Activated B cell treated with CpG ODN at 0.5 μM for 24 hours (primary cell): ENCODE data around the gene AGPS. TPM values are rescaled to one million over a fixed set of nuclear protein-coding genes. Genes with fewer than 3 reads are reported as not detected.
"Not testable (repeated sequence)": the region's sequence is repeated elsewhere in the genome, so short reads cannot be mapped to it uniquely, and the experiment has no call there.

Experiments
- ATAC-seq: fragments of 200-7000 bp; cut with Tn5 transposase; one replicate; pipeline ENCODE4 v1.10.0; 2021; ENCODE audit warnings: low read depth, mild to moderate bottlenecking, moderate library complexity
- CTCF ChIA-PET: fragments of 350-600 bp; sonication (Branson Sonifier 250); formaldehyde crosslinking; loops from one replicate; lab custom pipeline; 2021; ENCODE audit warnings: antibody characterized with exemption; lab: Charles Lee
- POLR2A ChIA-PET: fragments of 350-600 bp; sonication (Branson Sonifier 250); formaldehyde crosslinking; loops from one replicate; lab custom pipeline; 2021; ENCODE audit warnings: antibody characterized with exemption; lab: Charles Lee
- DNase-seq: peaks from one replicate; pipeline ENCODE4 v3.0.0; 2022
- H3K27ac Mint-ChIP-seq: one replicate; pipeline ENCODE4 v1.8.0; 2020; ENCODE audit warnings: mixed read lengths
- H3K27me3 Mint-ChIP-seq: one replicate; pipeline ENCODE4 v1.8.0; 2021; ENCODE audit warnings: mixed read lengths
- H3K36me3 Mint-ChIP-seq: one replicate; pipeline ENCODE4 v1.8.0; 2021; ENCODE audit warnings: low read depth, mixed read lengths
- H3K4me1 Mint-ChIP-seq: one replicate; pipeline ENCODE4 v1.8.0; 2021; ENCODE audit warnings: mixed read lengths
- H3K4me3 Mint-ChIP-seq: one replicate; pipeline ENCODE4 v1.8.0; 2020; ENCODE audit warnings: mild to moderate bottlenecking, mixed read lengths
- H3K9me3 Mint-ChIP-seq: one replicate; pipeline ENCODE4 v1.8.0; 2020; ENCODE audit warnings: mixed read lengths
- CTCF ChIP-seq: fragments of 200-600 bp; IDR thresholded peaks from one replicate; pipeline ENCODE4 v1.8.0; 2022; ENCODE audit warnings: antibody characterized with exemption, mild to moderate bottlenecking
- intact Hi-C: fragments of 100-400 bp; cut with micrococcal nuclease; formaldehyde crosslinking; loops from one replicate; pipeline ENCODE4 v1.15.1; 2024
- total RNA-seq: library from RNA; stranded (reverse); gene quantifications from 2 replicates; pipeline ENCODE4 v1.2.3, GENCODE V29; 2022

Gene AGPS
- total RNA-seq, 1 donor from 2014 or later = 29.9 TPM

GRCh38 chr2:177429688-177430325 lies 37.2 kb downstream of the AGPS start:
- H3K27me3 Mint-ChIP-seq = no peaks in the 10 kb centered on the region
- ChIA-PET POLR2A (no interaction called here), CTCF (interaction anchor here (1.4 kb wide), 1 partner anchor 14 kb away, joined by 3 read pairs; no protein-coding TSS in a partner anchor)
- H3K27ac Mint-ChIP-seq = no peak overlapping the region
- DNase-seq (no peak), ATAC-seq (no peak)
- no peak overlapping the region for H3K4me3 Mint-ChIP-seq
- peaks cover 12% of the 10 kb centered on the region for H3K4me1 Mint-ChIP-seq
- H3K9me3 Mint-ChIP-seq = peaks cover 42% of the 10 kb centered on the region
- no peak for TF ChIP-seq CTCF
- intact Hi-C loops = no loop called here
- H3K36me3 Mint-ChIP-seq = peaks cover 81% of the 10 kb centered on the region

- Mint-ChIP-seq H3K4me1 (peaks cover 12% of the 10 kb centered on the region), H3K9me3 (peaks cover 42% of the 10 kb centered on the region), H3K36me3 (peaks cover 81% of the 10 kb centered on the region), H3K27ac (no peak overlapping the region), H3K27me3 (no peaks in the 10 kb centered on the region), H3K4me3 (no peak overlapping the region)
- TF ChIP-seq CTCF = no peak
- intact Hi-C loops = no loop called here
- ChIA-PET POLR2A (no interaction called here), CTCF (no interaction called here)
- DNase-seq (no peak), ATAC-seq (no peak)
Measured at GRCh38 chr2:177430411-177430810, 37.8 kb downstream of the AGPS start.

- not testable (repeated sequence) for H3K4me1 Mint-ChIP-seq
Measured at GRCh38 chr2:177431111-177431725, 38.6 kb downstream of the AGPS start.

GRCh38 chr2:177432703-177433102 lies 40.1 kb downstream of the AGPS start:
- no peak overlapping the region for H3K4me3 Mint-ChIP-seq
- no peaks in the 10 kb centered on the region for H3K4me1 Mint-ChIP-seq
- POLR2A ChIA-PET = no interaction called here
- H3K27ac Mint-ChIP-seq = no peak overlapping the region
- CTCF ChIA-PET = no interaction called here
- ATAC-seq = no peak
- peaks cover 71% of the 10 kb centered on the region for H3K36me3 Mint-ChIP-seq
- no peak for TF ChIP-seq CTCF
- H3K27me3 Mint-ChIP-seq = no peaks in the 10 kb centered on the region
- DNase-seq = no peak
- intact Hi-C loops = no loop called here
- H3K9me3 Mint-ChIP-seq = peaks cover 29% of the 10 kb centered on the region

More at GRCh38 chr2:177431111-177431725, 38.6 kb downstream of the AGPS start:
- CTCF ChIA-PET, ATAC-seq, H3K27me3 Mint-ChIP-seq, POLR2A ChIA-PET, intact Hi-C loops, H3K4me3 Mint-ChIP-seq, DNase-seq, H3K27ac Mint-ChIP-seq: not testable (repeated sequence)
- Mint-ChIP-seq H3K9me3 (peaks cover 40% of the 10 kb centered on the region), H3K36me3 (peaks cover 76% of the 10 kb centered on the region)

GRCh38 chr2:177433402-177433801 lies 40.8 kb downstream of the AGPS start:
- ATAC-seq (no peak), DNase-seq (no peak)
- H3K4me3 Mint-ChIP-seq = no peak overlapping the region
- H3K4me1 Mint-ChIP-seq = no peaks in the 10 kb centered on the region
- H3K36me3 Mint-ChIP-seq = peaks cover 70% of the 10 kb centered on the region
- ChIA-PET POLR2A (no interaction called here), CTCF (interaction anchor here (1.2 kb wide), 1 partner anchor 15 kb away, joined by 3 read pairs; no protein-coding TSS in a partner anchor)
- H3K27me3 Mint-ChIP-seq = no peaks in the 10 kb centered on the region
- no peak for TF ChIP-seq CTCF
- H3K27ac Mint-ChIP-seq = no peak overlapping the region
- peaks cover 26% of the 10 kb centered on the region for H3K9me3 Mint-ChIP-seq
- intact Hi-C loops = no loop called here
